ENCODE data around the gene CBR3. TPM values are rescaled to one million over a fixed set of nuclear protein-coding genes. Genes with fewer than 3 reads are reported as not detected.

CBR3 gene
- polyA plus RNA-seq, 3 donors from 2014 or later: 1.1 to 5.1 (median 1.5) TPM

- peak overlapping the region in 2 of 6 donors; percentile 21 to 34 for H3K27ac Mint-ChIP-seq
Measured at GRCh38 chr21:36186506-36187399, 51.9 kb downstream of the CBR3 start.

GRCh38 chr21:36188081-36188681, 53.3 kb downstream of the CBR3 start:
- no peak for DNase-seq
- Mint-ChIP-seq H3K9me3 (no peaks in the 10 kb centered on the region), H3K4me1 (peaks cover 23 to 37% of the 10 kb centered on the region in 2 donors), H3K27me3 (ENCODE audit: low read depth in 3 of 3) (no peaks in the 10 kb centered on the region), H3K27ac (peak overlapping the region in 3 of 6 donors; percentile 42 to 68 (median 43)), H3K36me3 (peaks cover 4 to 15% (median 10%) of the 10 kb centered on the region in 3 donors), H3K4me3 (no peak overlapping the region)

More at GRCh38 chr21:36186506-36187399, 51.9 kb downstream of the CBR3 start:
- Mint-ChIP-seq H3K9me3 (no peaks in the 10 kb centered on the region), H3K4me1 (peaks cover 23 to 42% of the 10 kb centered on the region in 2 donors), H3K36me3 (peaks cover 4 to 15% (median 10%) of the 10 kb centered on the region in 3 donors), H3K27me3 (ENCODE audit: low read depth in 3 of 3) (no peaks in the 10 kb centered on the region), H3K4me3 (peak overlapping the region in 1 of 5 donors; percentile 31)
- DNase-seq: no peak

GRCh38 chr21:36188937-36189336, 54.1 kb downstream of the CBR3 start:
- H3K36me3 Mint-ChIP-seq: peaks cover 4 to 15% (median 10%) of the 10 kb centered on the region in 3 donors
- DNase-seq: no peak
- peaks cover 23 to 37% of the 10 kb centered on the region in 2 donors for H3K4me1 Mint-ChIP-seq
- H3K9me3 Mint-ChIP-seq: no peaks in the 10 kb centered on the region
- no peaks in the 10 kb centered on the region for H3K27me3 Mint-ChIP-seq (ENCODE audit: low read depth in 3 of 3)
- H3K4me3 Mint-ChIP-seq: no peak overlapping the region
- H3K27ac Mint-ChIP-seq: peak overlapping the region in 3 of 6 donors; percentile 42 to 80 (median 66)

- DNase-seq: no peak
- peaks cover 21 to 29% of the 10 kb centered on the region in 2 donors for H3K4me1 Mint-ChIP-seq
- H3K27me3 Mint-ChIP-seq (ENCODE audit: low read depth in 3 of 3): no peaks in the 10 kb centered on the region
- H3K27ac Mint-ChIP-seq: peak overlapping the region in 2 of 6 donors; percentile 59 to 72
- peaks cover 4 to 15% (median 10%) of the 10 kb centered on the region in 3 donors for H3K36me3 Mint-ChIP-seq
- H3K4me3 Mint-ChIP-seq: no peak overlapping the region
- no peaks in the 10 kb centered on the region for H3K9me3 Mint-ChIP-seq
Measured at GRCh38 chr21:36190736-36191135, 55.9 kb downstream of the CBR3 start.

GRCh38 chr21:36193200-36193599, 58.3 kb downstream of the CBR3 start:
- Mint-ChIP-seq H3K27ac (no peak overlapping the region), H3K36me3 (peaks cover 2 to 13% (median 6%) of the 10 kb centered on the region in 3 donors), H3K27me3 (ENCODE audit: low read depth in 3 of 3) (no peaks in the 10 kb centered on the region), H3K4me3 (no peak overlapping the region), H3K9me3 (no peaks in the 10 kb centered on the region), H3K4me1 (peaks cover 11 to 23% of the 10 kb centered on the region in 2 donors)
- no peak for DNase-seq

GRCh38 chr21:36194024-36194423, 59.1 kb downstream of the CBR3 start:
- Mint-ChIP-seq H3K27me3 (ENCODE audit: low read depth in 3 of 3) (no peaks in the 10 kb centered on the region), H3K9me3 (no peaks in the 10 kb centered on the region), H3K36me3 (peaks cover 3 to 13% (median 9%) of the 10 kb centered on the region in 3 donors), H3K4me1 (peaks cover 3 to 14% of the 10 kb centered on the region in 2 donors), H3K27ac (no peak overlapping the region), H3K4me3 (no peak overlapping the region)
- DNase-seq: no peak

- no peak overlapping the region for H3K27ac Mint-ChIP-seq
- DNase-seq: no peak
- no peaks in the 10 kb centered on the region for H3K9me3 Mint-ChIP-seq
- peaks cover 0 to 9% of the 10 kb centered on the region in 2 donors for H3K4me1 Mint-ChIP-seq
- H3K4me3 Mint-ChIP-seq: no peak overlapping the region
- no peaks in the 10 kb centered on the region for H3K27me3 Mint-ChIP-seq (ENCODE audit: low read depth in 3 of 3)
- peaks cover 8 to 19% (median 12%) of the 10 kb centered on the region in 3 donors for H3K36me3 Mint-ChIP-seq
Measured at GRCh38 chr21:36195613-36196012, 60.7 kb downstream of the CBR3 start.

Other genes starting within 250 kb of the CBR3 start
- gene SETD4, start 74.6 kb upstream of the CBR3 start, polyA plus RNA-seq: 10 to 100 TPM in 1 of 3 donors, 1 to 10 TPM in 2; 6.5 to 11.2 (median 8.6) TPM
- gene CBR1, start 65.1 kb upstream of the CBR3 start, polyA plus RNA-seq: 10 to 100 TPM; 60.1 to 69.6 (median 62.1) TPM
- gene DOP1B, start 21.7 kb downstream of the CBR3 start, polyA plus RNA-seq: 10 to 100 TPM in 1 of 3 donors, 1 to 10 TPM in 2; 2.5 to 15.5 (median 4.5) TPM
- 10 to 100 TPM; 22.0 to 40.6 (median 25.1) TPM for gene MORC3, start 185.1 kb downstream of the CBR3 start, polyA plus RNA-seq